ENCODE measurements around the gene MMAB. TPM values are rescaled to one million over a fixed set of nuclear protein-coding genes. Genes with fewer than 3 reads are reported as not detected.
A peak's percentile ranks its signal among the peaks of the same experiment; 100 is the strongest.

The MMAB gene
- total and polyA plus RNA-seq, 2 experiments from 2014 or later: 46.6 to 80.8 TPM

- 86% methylated on average over 24 of the region's 24 CpGs for WGBS (ENCODE audit: low lambda C conversion rate, missing lambda C conversion rate)
- Histone ChIP-seq H3K9me2 (replicated peaks; ENCODE audit: insufficient read depth) (no peaks in the 10 kb centered on the region), H3K27ac (no peak overlapping the region), H3K79me2 (no peaks in the 10 kb centered on the region), H3K27me3 (no peaks in the 10 kb centered on the region), H4K20me1 (ENCODE audit: insufficient read depth, poor library complexity, severe bottlenecking) (no peaks in the 10 kb centered on the region), H3K36me3 (replicated peaks; ENCODE audit: insufficient read depth, low read depth) (no peaks in the 10 kb centered on the region), H3K4me2 (no peak overlapping the region), H3K9me3 (ENCODE audit: low read depth) (no peaks in the 10 kb centered on the region), H3K4me1 (ENCODE audit: insufficient read depth) (peaks cover 3% of the 10 kb centered on the region), H3K4me3 (no peak overlapping the region), H2AFZ (no peak overlapping the region)
- TF ChIP-seq EZH2 (IDR thresholded peaks at IDR 0.05; ENCODE audit: borderline replicate concordance): no peak
- DNase-seq (ENCODE audit: low spot score): no peak
These were observed 40.4 kb downstream of the MMAB start for GRCh38 chr12:109532721-109533486.

DNA sequence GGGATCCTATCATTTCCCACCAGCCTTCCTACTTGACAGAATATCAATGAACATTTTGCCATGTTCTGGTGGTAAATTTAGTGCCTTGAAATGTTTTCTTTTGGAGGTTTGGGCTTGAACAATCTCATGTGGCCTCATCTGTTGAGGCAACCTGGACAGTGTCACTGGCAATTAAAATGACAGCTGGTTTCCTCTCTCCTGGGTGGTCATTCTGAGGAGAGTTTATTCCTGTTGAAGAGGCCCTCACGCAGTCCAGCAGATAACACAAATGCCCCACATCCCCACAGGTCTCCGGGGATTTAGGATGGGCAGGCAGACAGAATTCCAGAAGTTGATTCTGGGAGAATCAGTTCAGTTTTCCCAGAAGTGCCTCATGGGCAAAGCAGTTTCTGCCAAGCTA is 41.9 kb downstream of the MMAB start:
- no peak overlapping the region for H2AFZ ChIP-seq
- TF ChIP-seq EZH2 (IDR thresholded peaks at IDR 0.05; ENCODE audit: borderline replicate concordance) (no peak), EZH2phosphoT487 (IDR thresholded peaks at IDR 0.05; ENCODE audit: low read depth, severe bottlenecking, unreplicated experiment) (no peak), CTCF (IDR thresholded peaks at IDR 0.05; ENCODE audit: poor library complexity) (no peak)
- H3K36me3 ChIP-seq (replicated peaks; ENCODE audit: insufficient read depth, low read depth): no peaks in the 10 kb centered on the region
- peak overlapping the region; percentile 33 for H3K27ac ChIP-seq
- H3K9me2 ChIP-seq (replicated peaks; ENCODE audit: insufficient read depth): no peaks in the 10 kb centered on the region
- no peak overlapping the region for H3K4me2 ChIP-seq
- no peak overlapping the region for H3K4me3 ChIP-seq
- H3K79me2 ChIP-seq: no peaks in the 10 kb centered on the region
- H3K27me3 ChIP-seq: no peaks in the 10 kb centered on the region
- 32% methylated on average over 2 of the region's 2 CpGs for WGBS (ENCODE audit: low lambda C conversion rate, missing lambda C conversion rate)
- no peaks in the 10 kb centered on the region for H4K20me1 ChIP-seq (ENCODE audit: insufficient read depth, poor library complexity, severe bottlenecking)
- H3K9me3 ChIP-seq (ENCODE audit: low read depth): no peaks in the 10 kb centered on the region
- no peak for DNase-seq (ENCODE audit: low spot score)
- H3K4me1 ChIP-seq (ENCODE audit: insufficient read depth): peaks cover 3% of the 10 kb centered on the region

DNA sequence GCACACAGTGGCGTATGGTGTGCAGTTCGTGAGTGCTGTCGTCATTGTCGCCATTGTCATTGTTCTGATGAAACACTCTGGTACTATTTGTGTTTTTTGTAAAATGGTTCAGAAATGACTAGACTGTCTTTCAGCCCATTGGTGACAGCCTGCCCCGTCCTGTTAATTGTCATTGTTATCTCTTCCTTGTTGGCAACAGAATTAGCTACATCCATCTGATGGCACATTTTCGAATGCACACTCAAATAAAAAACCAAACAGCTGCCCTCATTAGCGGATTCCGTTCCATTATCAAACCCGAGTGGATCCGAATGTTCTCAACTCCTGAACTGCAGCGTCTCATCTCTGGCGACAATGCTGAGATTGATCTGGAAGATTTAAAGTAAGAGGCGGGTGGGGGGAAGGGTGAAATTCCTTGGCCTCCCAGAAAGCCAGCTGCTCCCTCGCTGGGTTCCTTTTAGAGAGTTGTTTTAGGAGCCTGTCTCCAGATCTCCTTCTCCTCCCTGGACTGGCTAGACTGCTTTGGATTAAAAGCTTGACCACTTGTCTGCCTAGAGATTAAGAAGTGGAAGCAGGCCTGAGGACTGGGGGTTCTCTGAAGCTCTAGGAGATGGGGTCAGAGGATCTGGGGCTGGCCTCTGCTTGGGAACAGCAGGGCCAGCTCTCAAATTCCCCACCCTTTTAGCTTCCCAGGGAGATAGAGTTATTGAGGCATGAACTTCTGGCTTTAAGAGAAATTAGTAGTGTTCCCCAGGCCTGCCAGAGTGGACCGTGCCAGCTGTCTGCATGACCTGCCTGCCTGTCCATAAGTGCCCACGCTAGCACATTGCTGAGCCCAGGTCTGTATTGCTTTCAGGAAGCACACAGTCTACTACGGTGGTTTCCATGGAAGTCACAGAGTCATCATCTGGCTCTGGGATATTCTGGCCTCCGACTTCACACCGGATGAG is 43.3 kb downstream of the MMAB start:
- no peak for TF ChIP-seq EZH2 (IDR thresholded peaks at IDR 0.05; ENCODE audit: borderline replicate concordance)
- no peak for TF ChIP-seq CTCF (IDR thresholded peaks at IDR 0.05; ENCODE audit: poor library complexity)
- no peak for TF ChIP-seq EZH2phosphoT487 (IDR thresholded peaks at IDR 0.05; ENCODE audit: low read depth, severe bottlenecking, unreplicated experiment)
- 54% methylated on average over 19 of the region's 19 CpGs for WGBS (ENCODE audit: low lambda C conversion rate, missing lambda C conversion rate)
- H4K20me1 ChIP-seq (ENCODE audit: insufficient read depth, poor library complexity, severe bottlenecking): no peaks in the 10 kb centered on the region
- no peak overlapping the region for H3K4me3 ChIP-seq
- H3K9me2 ChIP-seq (replicated peaks; ENCODE audit: insufficient read depth): no peaks in the 10 kb centered on the region
- H3K27me3 ChIP-seq: no peaks in the 10 kb centered on the region
- H3K79me2 ChIP-seq: no peaks in the 10 kb centered on the region
- H3K27ac ChIP-seq: peak overlapping the region; percentile 33
- no peaks in the 10 kb centered on the region for H3K9me3 ChIP-seq (ENCODE audit: low read depth)
- no peak overlapping the region for H2AFZ ChIP-seq
- H3K36me3 ChIP-seq (replicated peaks; ENCODE audit: insufficient read depth, low read depth): no peaks in the 10 kb centered on the region
- no peak overlapping the region for H3K4me2 ChIP-seq
- no peak for DNase-seq (ENCODE audit: low spot score)
- peaks cover 3% of the 10 kb centered on the region for H3K4me1 ChIP-seq (ENCODE audit: insufficient read depth)

Data from hepatocyte (in vitro differentiated cells).